ACHN (cell line): ENCODE measurements around the gene MIGA2.
A peak's percentile ranks its signal among the peaks of the same experiment; 100 is the strongest.

Source experiments
- DNase-seq: peaks from one replicate; pipeline ENCODE4 v3.0.0-alpha.2; 2015
- in situ Hi-C: cut with HindIII; loops from 2 replicates; pipeline ENCODE4 v1.10.0; 2017; ENCODE audit warnings: low sequenced_read_pairs, low pct_ligation_motif_present, low pct_unique_long_range_greater_than_20kb

Gene MIGA2

DNA sequence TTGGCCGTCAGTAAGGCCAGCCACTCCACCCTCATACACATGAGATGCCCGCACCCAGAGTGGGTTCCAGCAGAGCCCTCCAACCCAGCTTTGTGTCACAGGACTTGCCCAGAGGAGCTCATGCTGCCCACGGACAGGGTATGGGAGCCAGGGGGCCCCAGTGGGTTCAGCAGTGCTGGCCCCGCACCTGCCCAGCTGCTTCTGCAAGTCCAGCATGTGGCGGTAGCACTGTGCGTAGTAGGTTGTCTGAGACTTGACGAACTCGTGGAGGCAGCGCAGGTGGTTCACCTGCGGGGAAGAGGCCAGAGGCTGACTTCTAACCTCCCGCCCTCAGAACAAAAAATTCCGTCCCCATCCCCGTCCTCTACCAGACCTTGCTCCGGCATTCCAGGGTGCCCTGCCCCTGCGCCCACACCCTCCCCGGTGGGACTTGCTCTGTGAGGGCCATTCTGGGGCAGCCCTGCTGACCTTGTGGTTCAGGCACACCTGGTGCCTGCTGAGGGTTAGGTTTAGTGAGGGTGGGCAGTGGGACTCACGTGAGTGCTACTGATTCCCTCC lies 26.8 kb upstream of the MIGA2 start:
- no peak for DNase-seq
- in situ Hi-C loops = no loop called here

DNA sequence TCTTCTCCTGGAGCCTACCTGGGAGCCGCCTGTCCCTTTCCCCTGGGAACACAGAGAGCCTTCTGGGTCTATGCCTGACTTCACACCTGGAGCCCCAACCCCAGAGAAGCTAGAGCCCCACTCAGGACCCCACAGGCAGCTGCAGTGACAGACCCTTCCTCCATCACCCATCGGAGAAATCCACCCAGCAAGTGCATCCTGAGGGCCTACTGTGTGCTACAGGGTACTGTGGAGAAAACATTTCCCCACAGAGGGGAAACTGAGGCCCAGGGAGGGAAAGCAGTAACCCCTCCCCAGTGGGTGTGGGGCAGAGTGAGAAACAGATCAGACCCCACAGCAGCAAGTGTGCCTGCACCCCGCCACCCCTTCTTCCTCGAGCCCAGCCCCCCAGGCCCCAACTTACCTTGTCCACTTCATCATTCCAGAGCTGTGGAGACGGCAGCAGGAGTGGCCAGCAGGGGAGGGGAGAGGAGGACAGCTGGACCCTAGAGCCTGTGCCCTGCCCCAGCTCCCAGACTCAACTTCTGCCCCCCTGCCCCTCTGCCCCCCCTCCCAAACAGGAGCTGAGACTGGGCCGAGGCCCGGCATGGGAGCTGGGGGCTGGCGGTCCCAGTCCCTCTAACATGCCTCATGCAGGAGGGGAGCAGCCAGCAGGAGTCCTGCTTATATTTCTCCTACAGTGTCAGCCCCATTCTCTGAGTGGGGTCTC lies 26.0 kb upstream of the MIGA2 start:
- in situ Hi-C loops = no loop called here
- DNase-seq = no peak

GRCh38 chr9:129011170-129011569 lies 25.3 kb upstream of the MIGA2 start:
- no peak for DNase-seq
- in situ Hi-C loops = no loop called here

DNA sequence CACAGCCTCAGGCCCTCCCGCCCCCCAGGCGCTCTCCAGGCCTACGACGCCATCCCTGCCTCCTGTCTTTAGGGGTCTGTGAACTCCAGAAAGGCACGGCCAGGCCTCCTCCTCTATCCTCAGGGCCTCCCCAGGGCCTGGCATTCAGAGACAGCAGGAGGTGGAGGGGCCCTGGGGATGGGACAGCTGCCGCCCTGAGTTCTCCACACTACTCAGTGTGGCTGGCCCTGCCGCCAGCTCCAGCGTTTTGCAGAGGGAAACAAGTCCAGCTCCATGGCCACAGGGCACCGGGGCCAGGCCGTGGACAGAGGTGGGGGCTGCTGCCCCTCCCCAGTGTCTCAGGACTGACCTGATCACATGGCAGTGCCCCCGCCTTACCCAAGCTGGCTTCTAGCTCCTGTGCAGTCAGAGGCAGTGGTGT lies 24.7 kb upstream of the MIGA2 start:
- in situ Hi-C loops = no loop called here
- DNase-seq = no peak

DNA sequence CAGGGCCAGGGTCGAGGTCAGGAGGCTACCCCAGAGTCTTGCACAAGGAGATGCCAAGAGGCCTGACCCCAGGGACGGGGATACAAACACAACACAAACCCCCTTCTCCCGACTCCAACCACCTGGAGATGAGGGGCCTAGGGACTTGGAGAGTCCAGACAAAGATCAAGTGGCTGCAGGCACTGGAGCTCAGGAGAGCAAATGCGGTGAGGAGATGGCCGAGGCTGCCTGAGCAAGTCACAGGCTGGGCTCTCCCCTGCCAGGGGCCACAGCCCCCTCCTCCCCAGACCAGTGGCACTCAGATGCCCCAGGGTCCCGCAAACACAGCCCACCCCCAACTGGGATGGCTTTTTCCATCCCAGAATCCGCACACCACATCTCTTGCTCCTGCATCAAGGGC lies 24.1 kb upstream of the MIGA2 start:
- in situ Hi-C loops = no loop called here
- no peak for DNase-seq

GRCh38 chr9:129012893-129013448 lies 23.5 kb upstream of the MIGA2 start:
- no peak for DNase-seq
- in situ Hi-C loops = no loop called here

- DNase-seq = no peak
- in situ Hi-C loops = no loop called here
Measured at GRCh38 chr9:129013674-129014073, 22.8 kb upstream of the MIGA2 start.

DNA sequence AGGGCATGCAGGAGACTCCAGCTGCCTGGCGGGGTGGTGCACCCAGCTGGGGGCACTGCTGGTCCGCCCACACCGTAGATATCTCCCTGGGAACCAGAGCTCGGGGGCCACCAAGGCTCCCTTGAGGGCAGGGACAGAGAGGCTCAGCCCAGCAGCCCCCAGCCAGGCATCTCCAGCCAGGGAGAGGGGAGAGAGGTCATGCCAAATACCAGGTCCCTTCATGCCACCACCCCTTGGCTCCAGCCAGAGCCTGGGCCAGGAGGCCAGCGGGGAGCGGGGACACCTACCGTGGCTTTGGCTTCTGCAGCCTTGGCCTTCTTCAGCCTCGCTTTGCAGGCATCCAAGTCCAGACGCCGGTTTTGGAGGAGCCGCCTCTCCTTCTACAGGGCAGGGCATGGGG lies 22.3 kb upstream of the MIGA2 start:
- DNase-seq = no peak
- in situ Hi-C loops = no loop called here

DNA sequence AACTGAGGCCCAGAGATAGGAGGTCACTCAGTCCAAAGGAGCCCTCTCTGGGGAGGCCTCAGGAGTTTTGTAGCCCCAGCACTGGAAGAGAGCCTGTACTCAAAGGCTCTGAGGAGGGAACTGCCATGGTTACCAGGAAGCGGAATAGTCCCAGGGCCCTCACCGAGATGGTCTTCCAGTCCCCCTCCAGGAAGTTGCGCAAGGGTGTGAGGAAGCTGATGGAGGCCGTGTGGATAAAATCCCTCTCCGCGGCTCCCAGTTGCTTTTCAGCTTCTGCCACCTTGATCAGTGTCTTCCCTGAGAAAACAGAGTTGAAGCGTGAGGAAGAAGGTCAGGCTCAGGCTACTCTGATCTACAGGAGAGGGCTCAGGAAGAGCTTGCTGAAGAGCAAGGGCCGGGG lies 21.8 kb upstream of the MIGA2 start:
- no peak for DNase-seq
- in situ Hi-C loops = no loop called here

DNA sequence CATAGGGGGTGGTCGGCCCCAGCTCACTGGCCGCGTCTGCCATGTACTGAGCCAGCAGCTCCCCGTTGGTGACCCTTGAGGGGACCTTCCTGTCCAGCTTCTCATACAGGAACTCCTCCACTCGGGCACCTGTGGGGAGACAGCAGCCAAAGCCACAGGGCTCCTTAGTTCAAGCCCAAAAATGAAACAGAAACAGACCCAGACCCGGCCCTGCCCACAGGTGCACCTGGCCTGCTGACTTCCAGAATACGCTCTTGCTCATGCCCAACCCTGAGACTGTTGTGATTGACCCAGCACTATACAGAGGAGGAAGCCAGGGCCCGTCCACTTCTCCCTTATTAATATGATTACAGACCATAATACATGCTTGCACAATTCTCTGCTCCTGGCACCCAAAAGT lies 15.3 kb upstream of the MIGA2 start:
- DNase-seq = no peak
- in situ Hi-C loops = no loop called here

DNA sequence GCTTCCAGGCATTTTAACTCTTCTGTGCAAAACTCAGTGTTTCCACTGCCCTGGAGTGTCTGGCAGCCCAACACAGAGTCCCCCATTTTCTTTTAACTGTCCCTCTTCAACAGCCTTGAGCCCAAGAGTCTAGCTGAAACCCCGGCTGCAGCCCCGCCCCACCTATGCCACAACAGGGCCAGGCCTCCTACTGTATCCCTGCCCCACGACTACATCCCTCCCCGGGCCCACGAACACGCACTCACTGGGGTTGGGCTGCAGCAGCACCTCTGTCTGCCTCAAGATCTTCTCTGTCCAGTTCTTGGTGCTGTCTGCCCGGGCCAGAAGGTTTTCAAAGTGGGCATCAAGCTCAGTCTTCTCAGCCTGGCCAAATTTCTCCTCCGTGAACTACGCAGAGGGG lies 14.4 kb upstream of the MIGA2 start:
- DNase-seq = no peak
- in situ Hi-C loops = no loop called here

GRCh38 chr9:129023036-129023907 lies 13.2 kb upstream of the MIGA2 start:
- no peak for DNase-seq
- in situ Hi-C loops = no loop called here

GRCh38 chr9:129023908-129024233 lies 12.6 kb upstream of the MIGA2 start:
- in situ Hi-C loops = no loop called here
- DNase-seq = no peak

GRCh38 chr9:129026442-129027223 lies 9.8 kb upstream of the MIGA2 start:
- no peak for DNase-seq
- in situ Hi-C loops = no loop called here

DNA sequence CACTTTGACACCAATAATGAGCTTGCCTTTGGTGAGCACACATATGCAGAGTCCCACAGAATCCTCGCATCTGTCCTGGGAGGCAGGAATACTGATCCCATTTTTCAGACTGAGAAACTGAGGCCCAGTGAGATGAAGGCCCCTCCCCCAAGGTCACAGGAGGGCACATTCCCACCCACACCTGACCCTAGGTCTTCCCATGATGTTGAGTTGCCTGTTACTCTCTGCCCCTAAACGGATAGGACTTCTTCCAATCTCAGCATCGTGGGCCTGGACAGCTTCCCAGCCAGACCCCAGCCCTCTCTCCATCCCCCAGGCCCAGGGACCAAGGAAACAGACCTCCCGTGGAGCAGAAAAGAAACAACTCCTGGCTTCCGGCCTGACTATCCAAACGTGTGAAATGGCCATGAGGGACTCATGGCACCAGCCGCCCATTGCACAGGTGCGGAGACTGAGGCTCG lies 9.2 kb upstream of the MIGA2 start:
- in situ Hi-C loops = no loop called here
- DNase-seq = peak; percentile 13

DNA sequence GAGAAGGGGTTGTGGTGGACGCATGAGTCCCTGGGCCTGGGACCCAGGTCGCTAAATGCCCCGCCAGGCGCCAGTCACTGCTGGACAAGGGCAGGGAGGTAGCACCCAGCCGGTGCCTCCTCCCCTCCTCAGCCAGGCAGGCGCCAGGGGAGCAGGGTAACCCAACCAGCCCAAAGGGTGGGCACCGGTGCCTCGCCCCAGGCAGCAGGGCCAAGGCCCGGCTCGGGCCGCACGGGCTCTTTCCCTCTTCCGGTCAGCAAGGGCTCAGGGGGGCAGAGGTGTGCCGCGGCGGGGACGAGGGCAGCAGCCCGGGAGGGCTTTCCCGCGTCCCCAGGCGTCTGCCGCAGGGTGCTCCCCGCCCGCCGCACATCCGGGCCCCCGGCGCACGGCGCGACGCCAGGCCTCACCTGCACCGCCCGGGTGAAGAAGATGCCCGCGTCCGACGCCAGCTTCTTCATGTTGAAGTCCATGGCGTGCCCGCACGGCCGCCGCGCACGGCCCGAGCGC lies 8.7 kb upstream of the MIGA2 start:
- in situ Hi-C loops = no loop called here
- DNase-seq = peak; percentile 55

DNA sequence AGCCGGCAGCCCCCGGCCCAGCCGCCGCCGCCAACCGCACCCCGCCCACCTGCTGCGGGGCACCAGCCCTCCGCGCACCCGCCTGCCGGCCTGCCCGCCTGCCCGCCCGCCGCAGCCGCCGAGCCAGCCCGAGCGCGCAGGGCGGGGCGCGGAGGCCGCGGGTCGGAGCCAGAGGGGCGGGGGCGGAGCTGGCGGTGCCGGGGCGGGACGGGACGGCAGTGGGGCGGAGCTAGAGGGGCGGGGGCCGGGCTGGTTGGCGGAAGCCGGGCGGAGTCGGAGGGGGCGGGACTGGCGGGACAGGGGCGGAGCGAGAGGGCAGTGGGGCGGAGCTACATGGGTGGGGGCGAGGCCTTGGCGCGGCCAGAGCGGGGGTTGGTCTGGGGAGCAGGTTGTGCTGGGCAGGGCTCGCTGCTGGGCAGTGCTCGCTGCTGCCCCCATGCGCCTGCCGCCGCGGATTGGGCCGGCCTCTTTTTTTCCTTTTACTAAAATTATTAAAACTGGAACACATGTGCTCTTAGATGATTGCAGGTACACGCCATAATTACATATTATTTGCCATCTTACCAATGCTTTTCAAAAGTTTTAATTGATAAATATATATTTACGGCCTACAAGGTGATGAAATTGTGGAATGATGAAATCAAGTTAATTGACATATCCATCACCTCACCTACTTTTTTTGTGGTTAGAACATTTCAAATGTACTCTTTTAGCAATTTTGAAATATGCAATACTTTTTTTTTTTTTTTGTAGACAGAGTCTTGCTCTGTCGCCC lies 8.0 kb upstream of the MIGA2 start, which contains the start of gene SH3GLB2:
TSS of gene SH3GLB2 (minus strand) at position 140 of the 775 bp plus-strand sequence. CDS start 177 bp downstream, outside the sequence.
- DNase-seq = peak; percentile 82
- in situ Hi-C loops = no loop called here

- no peak for DNase-seq
- in situ Hi-C loops = no loop called here
Measured at GRCh38 chr9:129030191-129030590, 6.2 kb upstream of the MIGA2 start.
